Measurements from ENCODE around the gene ABCC8. TPM values are rescaled to one million over a fixed set of nuclear protein-coding genes. Genes with fewer than 3 reads are reported as not detected.

The ABCC8 gene
- total and polyA plus RNA-seq, 2 donors (not counting 1 experiment from before 2014, with no cell fraction given) = 0.03 to 0.17 TPM

DNA sequence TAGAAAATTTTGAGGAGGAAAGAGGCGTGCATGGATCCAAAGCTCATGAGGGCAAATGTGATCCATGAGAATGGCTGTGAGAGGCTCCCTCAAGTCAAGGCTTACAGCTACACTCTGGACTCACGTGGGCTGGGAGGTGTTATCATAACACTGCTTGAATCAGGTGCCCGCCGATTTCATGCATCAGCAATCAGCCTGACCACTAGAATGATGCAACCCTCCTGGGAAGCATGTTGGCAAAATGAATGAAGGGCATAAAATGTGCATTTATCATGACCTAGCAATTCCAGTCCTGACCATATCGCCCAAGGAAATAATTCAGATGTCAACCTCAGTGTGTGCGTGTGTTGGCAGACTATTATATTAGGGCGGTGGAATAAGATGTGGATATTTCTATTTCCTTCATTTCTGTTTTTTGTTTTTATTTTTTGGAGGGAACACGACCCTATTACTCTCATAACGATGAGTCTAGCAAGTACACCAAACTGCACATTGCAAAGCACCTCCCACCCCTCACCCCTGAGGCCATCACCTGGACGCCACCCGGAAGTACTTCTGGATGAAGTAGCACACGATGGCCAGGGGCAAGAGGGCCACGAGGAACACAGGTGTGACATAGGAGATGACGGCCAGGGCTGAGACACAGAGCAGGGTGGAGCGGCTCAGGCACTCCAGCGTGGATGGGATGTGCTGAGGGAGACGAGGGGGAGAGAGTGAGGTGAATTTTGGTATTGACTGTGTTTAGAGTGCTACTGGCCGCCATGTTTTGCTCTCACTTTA is 72.5 kb downstream of the ABCC8 start:
- Mint-ChIP-seq H3K27me3 (no peaks in the 10 kb centered on the region), H3K4me1 (peaks cover 19% of the 10 kb centered on the region), H3K4me3 (no peak overlapping the region), H3K27ac (no peak overlapping the region), H3K9me3 (ENCODE audit: insufficient read depth) (no peaks in the 10 kb centered on the region)
- POLR2A ChIA-PET = no interaction called here
- CTCF ChIA-PET = interaction anchor here (1.9 kb wide), 1 partner anchor 20 kb away, joined by 5 read pairs; no protein-coding TSS in a partner anchor
- WGBS (ENCODE audit: insufficient coverage) = 92% methylated on average over 9 of the region's 18 CpGs
- no peak for TF ChIP-seq EZH2 (IDR thresholded peaks at IDR 0.05; ENCODE audit: borderline replicate concordance, insufficient read depth, low read depth, low read length, poor library complexity, severe bottlenecking)
- TF ChIP-seq, protein P1, sequence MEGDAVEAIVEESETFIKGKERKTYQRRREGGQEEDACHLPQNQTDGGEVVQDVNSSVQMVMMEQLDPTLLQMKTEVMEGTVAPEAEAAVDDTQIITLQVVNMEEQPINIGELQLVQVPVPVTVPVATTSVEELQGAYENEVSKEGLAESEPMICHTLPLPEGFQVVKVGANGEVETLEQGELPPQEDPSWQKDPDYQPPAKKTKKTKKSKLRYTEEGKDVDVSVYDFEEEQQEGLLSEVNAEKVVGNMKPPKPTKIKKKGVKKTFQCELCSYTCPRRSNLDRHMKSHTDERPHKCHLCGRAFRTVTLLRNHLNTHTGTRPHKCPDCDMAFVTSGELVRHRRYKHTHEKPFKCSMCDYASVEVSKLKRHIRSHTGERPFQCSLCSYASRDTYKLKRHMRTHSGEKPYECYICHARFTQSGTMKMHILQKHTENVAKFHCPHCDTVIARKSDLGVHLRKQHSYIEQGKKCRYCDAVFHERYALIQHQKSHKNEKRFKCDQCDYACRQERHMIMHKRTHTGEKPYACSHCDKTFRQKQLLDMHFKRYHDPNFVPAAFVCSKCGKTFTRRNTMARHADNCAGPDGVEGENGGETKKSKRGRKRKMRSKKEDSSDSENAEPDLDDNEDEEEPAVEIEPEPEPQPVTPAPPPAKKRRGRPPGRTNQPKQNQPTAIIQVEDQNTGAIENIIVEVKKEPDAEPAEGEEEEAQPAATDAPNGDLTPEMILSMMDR (IDR thresholded peaks at IDR 0.05) = no peak
- peaks cover 0 to 2% (median 0%) of the 10 kb centered on the region in 3 donors for H3K9me3 ChIP-seq (ENCODE audit: control extremely low read depth in 1 of 3, control insufficient read depth in 2 of 3, insufficient read depth in 1 of 3, low read length in 2 of 3)
- H4K20me1 ChIP-seq (ENCODE audit: control insufficient read depth, insufficient read depth, low read length, poor library complexity, severe bottlenecking) = no peaks in the 10 kb centered on the region
- no peak for ATAC-seq (ENCODE audit: low read depth)
- peaks cover 13 to 26% of the 10 kb centered on the region in 2 donors for H3K4me1 ChIP-seq (ENCODE audit: control insufficient read depth in 2 of 2, insufficient read depth in 2 of 2, low read length in 2 of 2)
- H2AFZ ChIP-seq (ENCODE audit: insufficient read depth, low read depth, low read length, poor library complexity, severe bottlenecking) = no peak overlapping the region
- DNase-seq = no peak
- H3K9ac ChIP-seq (ENCODE audit: low read length) = no peak overlapping the region
- no peak overlapping the region for H3K27ac ChIP-seq (ENCODE audit: low read length in 2 of 2)
- no peak overlapping the region for H3K4me3 ChIP-seq (ENCODE audit: control extremely low read depth in 1 of 5, extremely low read depth in 1 of 5, insufficient read depth in 1 of 5, low read depth in 2 of 5, low read length in 4 of 5)
- no peaks in the 10 kb centered on the region for H3K27me3 ChIP-seq (replicated peaks in 1 of 4; ENCODE audit: control extremely low read depth in 1 of 4, control insufficient read depth in 3 of 4, insufficient read depth in 4 of 4, low read length in 3 of 4)
- no peaks in the 10 kb centered on the region for H3K36me3 ChIP-seq (replicated peaks in 1 of 2; ENCODE audit: control extremely low read depth in 1 of 2, control insufficient read depth in 1 of 2, extremely low read depth in 1 of 2, insufficient read depth in 2 of 2, low read length in 1 of 2)
- intact Hi-C loops (cut with micrococcal nuclease) = no loop called here
- no peak overlapping the region for H3K4me2 ChIP-seq (replicated peaks; ENCODE audit: low read depth, low read length, poor library complexity, severe bottlenecking)
- no peaks in the 10 kb centered on the region for H3K79me2 ChIP-seq (ENCODE audit: control insufficient read depth, insufficient read depth, low read length)

DNA sequence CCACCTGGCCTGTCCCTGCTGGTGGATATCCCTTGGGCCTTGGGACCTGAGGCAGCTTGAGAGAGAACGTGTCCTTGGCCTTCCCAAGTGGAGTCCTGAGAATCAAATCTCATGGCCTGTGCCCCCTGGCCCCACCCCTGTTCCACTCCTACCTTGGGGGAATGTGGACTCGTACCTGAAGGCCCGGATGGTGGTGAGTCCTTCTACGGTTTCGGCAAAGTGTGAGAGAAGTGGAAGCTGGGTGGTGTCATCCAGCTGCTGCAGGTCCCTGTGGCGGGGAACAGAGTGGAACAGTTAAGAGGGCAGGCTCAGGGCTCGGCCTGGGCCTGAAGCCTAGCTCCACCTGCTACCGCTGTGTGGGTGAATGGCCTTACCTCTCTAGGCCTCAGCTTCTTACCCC is 74.2 kb downstream of the ABCC8 start:
- CTCF ChIA-PET = interaction anchor here (1.3 to 2.3 kb wide), 3 partner anchors 13 to 19 kb away, joined by 5 to 8 read pairs (median 6); partner anchors contain the start of gene KCNJ11
- H3K36me3 ChIP-seq (replicated peaks in 1 of 2; ENCODE audit: control extremely low read depth in 1 of 2, control insufficient read depth in 1 of 2, extremely low read depth in 1 of 2, insufficient read depth in 2 of 2, low read length in 1 of 2) = no peaks in the 10 kb centered on the region
- no peak overlapping the region for H3K4me3 ChIP-seq (ENCODE audit: control extremely low read depth in 1 of 5, extremely low read depth in 1 of 5, insufficient read depth in 1 of 5, low read depth in 2 of 5, low read length in 4 of 5)
- H3K9me3 ChIP-seq (ENCODE audit: control extremely low read depth in 1 of 3, control insufficient read depth in 2 of 3, insufficient read depth in 1 of 3, low read length in 2 of 3) = peaks cover 0 to under 1% (median 0%) of the 10 kb centered on the region in 3 donors
- no peak overlapping the region for H3K27ac Mint-ChIP-seq
- H3K4me2 ChIP-seq (replicated peaks; ENCODE audit: low read depth, low read length, poor library complexity, severe bottlenecking) = no peak overlapping the region
- no peak for DNase-seq
- H4K20me1 ChIP-seq (ENCODE audit: control insufficient read depth, insufficient read depth, low read length, poor library complexity, severe bottlenecking) = no peaks in the 10 kb centered on the region
- H3K27ac ChIP-seq (ENCODE audit: low read length in 2 of 2) = no peak overlapping the region
- intact Hi-C loops (cut with micrococcal nuclease) = no loop called here
- no peaks in the 10 kb centered on the region for H3K9me3 Mint-ChIP-seq (ENCODE audit: insufficient read depth)
- POLR2A ChIA-PET = no interaction called here
- no peak overlapping the region for H3K4me3 Mint-ChIP-seq
- no peaks in the 10 kb centered on the region for H3K27me3 Mint-ChIP-seq
- H3K79me2 ChIP-seq (ENCODE audit: control insufficient read depth, insufficient read depth, low read length) = no peaks in the 10 kb centered on the region
- no peak for ATAC-seq (ENCODE audit: low read depth)
- no peak overlapping the region for H2AFZ ChIP-seq (ENCODE audit: insufficient read depth, low read depth, low read length, poor library complexity, severe bottlenecking)
- peaks cover 19% of the 10 kb centered on the region for H3K4me1 Mint-ChIP-seq
- H3K9ac ChIP-seq (ENCODE audit: low read length) = no peak overlapping the region
- peaks cover 13 to 26% of the 10 kb centered on the region in 2 donors for H3K4me1 ChIP-seq (ENCODE audit: control insufficient read depth in 2 of 2, insufficient read depth in 2 of 2, low read length in 2 of 2)
- TF ChIP-seq, protein P1 (IDR thresholded peaks at IDR 0.05) = no peak
- TF ChIP-seq EZH2 (IDR thresholded peaks at IDR 0.05; ENCODE audit: borderline replicate concordance, insufficient read depth, low read depth, low read length, poor library complexity, severe bottlenecking) = no peak
- H3K27me3 ChIP-seq (replicated peaks in 1 of 4; ENCODE audit: control extremely low read depth in 1 of 4, control insufficient read depth in 3 of 4, insufficient read depth in 4 of 4, low read length in 3 of 4) = no peaks in the 10 kb centered on the region
- whole genome bisulfite sequencing (ENCODE audit: insufficient coverage) = 98% methylated on average over 5 of the region's 8 CpGs

All from B cell (primary cell).